Spleen (tissue), 7 donors: ENCODE data around the gene HOXD10.

Experiments
- POLR2A ChIP-seq, 3 donors: fragments of 450-650 bp; IDR thresholded peaks; one replicate each; pipeline ENCODE4 v1.5.1; 2017; ENCODE audit warnings: antibody characterized with exemption in 3 of 3, mild to moderate bottlenecking in 1 of 3
- POLR2AphosphoS5 ChIP-seq, 3 donors: sonication (generic); formaldehyde crosslinking; IDR thresholded peaks; one replicate each; pipeline ENCODE4 v1.5.1; 2017; ENCODE audit warnings: antibody characterized with exemption in 3 of 3
- TF ChIP-seq, protein P1 (sequence below), 11 experiments: fragments of 200-600 bp in 7 of 11; fragments of 450-650 bp in 4 of 11; sonication (generic) in 4 of 11; IDR thresholded peaks in 8 of 11; conservative IDR thresholded peaks in 3 of 11; 1 replicate in 7 of 11; 2 replicates in 4 of 11; pipeline versions ENCODE4 v1.4.0 to v1.8.0; 2016 to 2021; ENCODE audit warnings: antibody characterized with exemption in 11 of 11, inconsistent platforms in 4 of 11, mild to moderate bottlenecking in 1 of 11
- donor health status: DM: no; HTN: no; CAD: no; lungs with moderate emphysema.
- donor health status: DM: no; HTN: no; CAD: no.
- donor health status: DM: no; HTN: no; CAD: no.

DNA sequence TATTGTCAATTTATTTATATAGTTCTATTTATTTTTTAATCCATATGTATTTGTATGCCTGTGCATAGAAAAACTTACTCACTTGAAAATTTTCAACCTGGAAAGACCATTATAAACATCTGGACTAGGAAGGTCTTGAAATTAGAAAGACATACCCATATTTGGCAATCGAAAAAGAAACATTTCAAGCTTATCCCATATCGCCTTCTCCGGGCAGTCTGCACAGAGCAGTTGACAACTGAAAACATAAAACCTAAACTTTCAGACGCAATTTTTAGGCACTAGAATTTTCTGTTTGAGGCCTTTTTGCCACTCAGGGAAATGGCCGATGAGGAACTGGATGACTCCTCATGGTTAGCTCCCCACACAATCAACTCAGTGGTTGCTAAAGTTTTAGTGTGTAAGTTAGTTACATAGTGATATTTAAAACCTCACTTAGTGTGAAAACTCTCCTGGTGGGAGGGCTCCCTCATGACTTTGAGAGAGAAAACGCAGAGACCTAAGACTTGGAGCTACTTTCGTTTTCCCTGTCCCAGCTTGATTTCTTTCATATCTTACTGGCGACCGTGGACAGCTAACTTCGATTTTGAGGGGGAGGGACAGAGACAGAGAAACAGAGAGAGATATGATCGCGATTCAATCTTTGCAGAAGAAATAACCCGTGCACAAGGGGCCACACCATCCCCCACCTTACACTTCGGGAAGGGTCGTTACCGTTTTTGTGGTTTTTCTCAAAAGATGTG, 20.2 kb upstream of the HOXD10 start:
- TF ChIP-seq, protein P1, sequence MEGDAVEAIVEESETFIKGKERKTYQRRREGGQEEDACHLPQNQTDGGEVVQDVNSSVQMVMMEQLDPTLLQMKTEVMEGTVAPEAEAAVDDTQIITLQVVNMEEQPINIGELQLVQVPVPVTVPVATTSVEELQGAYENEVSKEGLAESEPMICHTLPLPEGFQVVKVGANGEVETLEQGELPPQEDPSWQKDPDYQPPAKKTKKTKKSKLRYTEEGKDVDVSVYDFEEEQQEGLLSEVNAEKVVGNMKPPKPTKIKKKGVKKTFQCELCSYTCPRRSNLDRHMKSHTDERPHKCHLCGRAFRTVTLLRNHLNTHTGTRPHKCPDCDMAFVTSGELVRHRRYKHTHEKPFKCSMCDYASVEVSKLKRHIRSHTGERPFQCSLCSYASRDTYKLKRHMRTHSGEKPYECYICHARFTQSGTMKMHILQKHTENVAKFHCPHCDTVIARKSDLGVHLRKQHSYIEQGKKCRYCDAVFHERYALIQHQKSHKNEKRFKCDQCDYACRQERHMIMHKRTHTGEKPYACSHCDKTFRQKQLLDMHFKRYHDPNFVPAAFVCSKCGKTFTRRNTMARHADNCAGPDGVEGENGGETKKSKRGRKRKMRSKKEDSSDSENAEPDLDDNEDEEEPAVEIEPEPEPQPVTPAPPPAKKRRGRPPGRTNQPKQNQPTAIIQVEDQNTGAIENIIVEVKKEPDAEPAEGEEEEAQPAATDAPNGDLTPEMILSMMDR (IDR thresholded peaks at IDR 0.05 in 8 of 11, conservative IDR thresholded peaks at IDR 0.05 in 3 of 11), result no peak
- no peak for TF ChIP-seq POLR2A (IDR thresholded peaks at IDR 0.05)
- peak in 1 of 3 donors; percentile 37 for TF ChIP-seq POLR2AphosphoS5 (IDR thresholded peaks at IDR 0.05)
